ENCODE data around the gene RELCH.
"Not testable (repeated sequence)": the region's sequence is repeated elsewhere in the genome, so short reads cannot be mapped to it uniquely, and the experiment has no call there.

The RELCH gene

GRCh38 chr18:62186774-62187542, at the start of gene RELCH, which contains the start of gene PIGN:
Gene RELCH, plus strand, starts transcription at chr18:62187255. Its CDS starts 251 bp downstream, at chr18:62187506.
Gene PIGN, minus strand, starts transcription at chr18:62187056. Its CDS starts 25,703 bp downstream, at chr18:62161353.
- peak; percentile 99 for DNase-seq

DNA sequence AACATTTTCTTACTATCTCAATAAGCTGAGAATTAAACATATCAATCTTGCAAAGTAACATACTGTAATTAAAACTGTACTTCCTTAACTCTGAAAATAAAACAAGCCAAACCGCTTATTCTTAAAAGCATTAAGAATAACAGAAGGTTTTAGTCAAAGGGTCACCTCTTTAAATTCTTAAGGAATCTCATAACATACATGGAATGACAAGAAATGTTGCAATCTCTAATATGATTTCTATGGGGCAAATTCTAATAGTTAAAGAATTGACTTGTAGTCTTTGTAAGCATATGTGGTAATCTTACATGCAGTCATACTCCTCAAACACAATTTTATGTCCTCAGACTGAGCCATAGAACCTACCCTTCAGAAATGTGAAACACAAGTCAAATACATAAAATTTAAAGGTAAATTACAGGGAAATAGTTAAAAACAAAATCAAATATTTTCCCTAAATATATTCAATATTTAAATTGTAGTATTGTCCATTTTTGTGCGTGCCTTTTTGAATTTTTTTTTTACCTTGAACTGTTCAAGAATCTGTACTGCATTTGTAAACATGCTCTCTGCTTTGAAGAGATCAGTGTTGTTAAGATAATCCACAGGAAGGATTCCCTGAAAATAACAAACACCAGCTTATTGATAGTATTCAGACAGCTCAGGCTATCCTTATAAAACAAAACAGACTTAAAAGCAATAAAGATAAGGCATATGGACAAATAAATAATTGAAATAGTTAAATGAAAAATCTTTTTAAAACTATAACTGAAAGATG, 48.4 kb upstream of the RELCH start:
- no peak for DNase-seq

GRCh38 chr18:62140259-62140658, 46.8 kb upstream of the RELCH start:
- no peak for DNase-seq

DNA sequence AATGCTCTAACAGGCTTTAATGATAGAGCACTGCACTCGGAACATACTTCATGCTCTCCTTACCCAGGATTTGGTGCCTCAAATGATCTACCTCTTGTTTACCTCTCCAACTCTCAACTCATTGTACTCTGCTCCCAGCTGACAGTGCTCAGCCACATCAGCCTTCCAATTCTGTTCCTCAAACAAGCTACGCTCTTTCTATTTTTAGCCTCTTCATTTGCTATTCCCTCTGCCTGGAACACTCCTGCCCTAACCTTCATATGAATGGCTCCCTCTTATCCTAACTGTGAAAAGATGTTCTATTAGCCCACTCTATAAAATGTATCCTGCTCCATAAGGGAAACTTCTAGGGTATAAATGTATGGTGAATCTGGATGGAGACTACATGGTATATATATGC, 42.7 kb upstream of the RELCH start:
- DNase-seq, result no peak

- no peak for DNase-seq
These were observed 35.8 kb upstream of the RELCH start for GRCh38 chr18:62151068-62151771.

DNA sequence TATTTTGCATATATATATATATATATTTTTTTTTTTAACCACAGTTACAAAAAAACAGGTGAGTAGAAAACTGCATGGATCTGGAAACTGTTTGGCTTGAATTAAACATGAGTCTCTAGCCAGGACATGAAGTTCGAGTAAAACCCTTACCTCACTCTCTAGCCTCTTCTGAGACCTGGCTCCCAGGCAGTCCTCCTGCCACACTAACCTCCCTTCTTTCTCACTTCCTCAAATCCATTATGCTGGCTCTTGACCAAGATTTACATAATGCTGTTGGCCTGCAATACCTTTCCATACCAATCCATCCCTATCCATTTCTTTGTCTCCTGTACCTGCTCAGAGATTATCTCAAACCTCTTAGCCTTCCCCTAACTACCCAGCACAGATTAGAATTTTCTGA, 34.2 kb upstream of the RELCH start:
- DNase-seq, result no peak

GRCh38 chr18:62157843-62158242, 29.2 kb upstream of the RELCH start:
- no peak for DNase-seq

GRCh38 chr18:62164310-62164709, 22.7 kb upstream of the RELCH start:
- no peak for DNase-seq

- DNase-seq, result no peak
These were observed 22.1 kb upstream of the RELCH start for GRCh38 chr18:62164855-62165487.

- no peak for DNase-seq
These were observed 21.5 kb upstream of the RELCH start for GRCh38 chr18:62165583-62165982.

DNA sequence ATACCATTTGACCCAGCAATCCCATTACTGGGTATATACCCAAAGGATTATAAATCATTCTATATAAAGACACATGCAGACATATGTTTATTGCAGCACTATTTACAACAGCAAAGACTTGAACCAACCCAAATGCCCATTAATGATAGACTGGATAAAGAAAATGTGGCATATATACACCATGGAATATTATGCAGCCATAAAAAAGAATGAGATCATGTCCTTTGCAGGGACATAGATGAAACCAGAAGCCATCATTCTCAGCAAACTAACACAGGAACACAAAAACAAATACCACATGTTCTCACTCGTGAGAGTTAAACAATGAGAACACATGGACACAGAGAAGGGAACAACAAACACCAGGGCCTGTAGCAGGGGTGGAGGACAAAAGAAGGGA, 20.5 kb upstream of the RELCH start:
- DNase-seq, result not testable (repeated sequence)

DNA sequence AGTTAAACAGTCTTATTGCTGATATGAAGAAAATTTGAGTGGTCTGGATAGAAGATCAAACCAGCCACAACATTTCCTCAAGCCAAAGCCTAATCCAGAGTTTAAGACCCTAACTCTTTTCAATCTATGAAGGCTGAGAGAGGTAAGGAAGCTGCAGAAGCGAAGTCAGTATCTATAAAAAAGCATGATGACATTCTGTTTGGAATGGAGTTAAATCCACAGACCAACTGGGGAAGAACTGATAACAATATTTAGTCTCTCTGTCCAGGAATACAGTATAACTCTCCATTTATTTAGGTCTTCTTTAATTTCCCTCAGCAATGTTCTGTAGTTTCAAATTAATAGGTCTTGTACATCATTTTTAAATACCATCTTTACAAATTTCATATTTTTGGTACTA, 16.2 kb upstream of the RELCH start:
- no peak for DNase-seq

- DNase-seq, result no peak
These were observed 14.8 kb upstream of the RELCH start for GRCh38 chr18:62172298-62172697.

DNA sequence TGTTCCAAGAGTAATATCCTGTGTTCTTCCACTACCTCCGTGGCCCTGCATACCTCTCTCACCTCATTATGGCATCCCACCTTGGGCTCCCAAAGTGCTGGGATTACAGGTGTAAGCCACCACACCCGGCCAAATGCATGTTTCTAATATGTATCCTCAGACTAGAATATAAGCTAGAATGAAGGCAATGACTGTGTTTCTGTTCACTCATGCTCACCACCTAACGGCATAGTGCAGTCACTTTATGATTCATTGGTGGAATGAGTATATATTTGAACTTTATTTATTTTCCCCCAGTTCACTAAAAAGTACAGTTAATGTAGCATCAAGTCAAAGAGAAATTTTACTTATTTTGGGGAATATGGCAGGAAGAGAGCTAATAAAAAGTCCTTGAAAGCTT, 11.5 kb upstream of the RELCH start:
- DNase-seq, result no peak

GRCh38 chr18:62177271-62177670, 9.8 kb upstream of the RELCH start:
- DNase-seq, result no peak

DNA sequence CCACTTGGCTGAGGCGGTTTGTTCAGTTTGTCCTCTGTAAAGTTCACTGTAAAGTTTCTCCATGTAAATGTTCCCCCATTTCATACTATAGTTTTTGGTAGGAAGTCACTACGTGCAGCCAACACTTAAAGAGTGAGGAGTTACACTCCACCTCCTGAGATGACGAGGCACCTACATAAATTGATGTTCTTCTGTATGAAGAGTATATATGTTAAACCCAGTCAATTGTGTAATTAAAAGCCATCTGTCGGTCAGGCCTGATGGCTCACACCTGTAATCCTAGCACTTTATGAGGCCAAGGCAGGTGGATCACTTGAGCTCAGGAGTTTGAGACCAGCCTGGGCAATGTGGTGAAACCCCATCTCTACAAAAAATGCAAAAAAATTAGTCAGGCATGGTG, 7.8 kb upstream of the RELCH start:
- no peak for DNase-seq

- DNase-seq, result no peak
These were observed 4.8 kb upstream of the RELCH start for GRCh38 chr18:62182220-62182619.

DNA sequence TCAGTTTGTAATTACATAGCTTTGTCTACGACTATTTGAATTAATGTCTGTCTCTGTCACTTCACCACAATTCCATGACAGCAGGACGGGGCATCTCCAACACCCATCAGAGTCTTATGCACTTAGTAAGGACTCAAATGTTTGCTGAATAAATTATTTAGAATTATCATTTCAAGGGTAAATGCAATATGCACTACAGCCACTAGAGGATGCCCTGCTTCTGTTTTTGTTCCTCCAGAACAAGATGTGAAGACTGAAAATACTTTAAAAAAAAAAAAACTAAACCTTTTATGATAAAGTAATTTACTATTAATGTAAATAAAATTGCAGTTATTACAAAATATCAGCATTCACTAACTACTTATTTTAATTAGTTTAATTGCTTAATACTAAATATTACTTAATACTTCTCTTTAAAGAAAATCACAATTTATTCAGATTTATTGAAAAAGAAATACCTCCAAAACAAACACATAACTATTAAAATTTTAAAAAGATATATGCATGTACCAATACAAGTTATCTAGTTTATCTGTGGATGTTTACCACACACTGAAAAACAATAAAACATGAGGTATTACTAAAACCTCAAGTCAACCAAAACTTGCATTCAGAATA, 3.4 kb upstream of the RELCH start:
- DNase-seq, result peak; percentile 50

DNA sequence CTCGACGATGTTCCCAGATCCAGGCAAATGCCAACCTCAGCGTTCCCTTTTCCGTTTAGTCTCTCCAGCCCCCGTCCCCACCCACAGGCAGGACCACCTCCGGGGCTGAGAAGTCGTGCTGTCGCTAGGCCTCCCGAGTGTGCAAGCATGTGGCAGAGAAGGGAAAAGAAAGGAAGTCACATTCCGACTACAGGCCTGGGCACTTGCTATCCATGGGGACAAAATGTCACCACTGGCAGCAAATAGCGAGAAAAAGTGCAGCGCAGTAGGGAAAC, 619 bp upstream of the RELCH start:
- peak; percentile 74 for DNase-seq

GRCh38 chr18:62187543-62188510, 772 bp downstream of the RELCH start:
- no peak for DNase-seq

DNA sequence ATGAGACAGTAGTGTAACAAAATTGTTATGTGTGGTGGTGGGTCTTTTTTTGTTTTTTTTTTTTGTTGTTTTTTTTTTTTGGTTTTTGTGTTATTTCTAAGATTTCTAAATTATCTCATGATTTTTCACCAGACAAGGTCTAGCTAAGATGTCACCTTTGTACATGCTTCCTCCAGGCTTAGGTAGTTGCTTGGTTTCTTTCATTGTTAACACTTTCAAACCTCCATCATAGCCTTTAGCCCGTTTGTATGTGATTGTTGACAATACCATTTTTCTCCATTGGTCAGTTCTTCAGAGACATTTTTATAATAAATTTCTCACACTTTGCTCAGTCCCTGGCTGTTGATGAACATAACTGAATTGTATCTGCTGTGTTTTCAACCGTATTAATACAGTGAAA, 2.2 kb downstream of the RELCH start:
- DNase-seq, result no peak

- no peak for DNase-seq
These were observed 9.0 kb downstream of the RELCH start for GRCh38 chr18:62196079-62196478.
